ENCODE results near the gene PIP5K1C. TPM values are rescaled to one million over a fixed set of nuclear protein-coding genes. Genes with fewer than 3 reads are reported as not detected.

The PIP5K1C gene
- total RNA-seq, 1 donor from 2014 or later: 8.6 TPM

- Mint-ChIP-seq H3K4me1 (peaks cover 15% of the 10 kb centered on the region), H3K4me3 (peak overlapping the region; percentile 92), H3K36me3 (no peaks in the 10 kb centered on the region), H3K27me3 (ENCODE audit: insufficient read depth, low read depth) (no peaks in the 10 kb centered on the region), H3K9me3 (no peaks in the 10 kb centered on the region), H3K27ac (no peak overlapping the region)
- TF ChIP-seq CTCF (IDR thresholded peaks at IDR 0.05): no peak
- TF ChIP-seq EZH2phosphoT487 (IDR thresholded peaks at IDR 0.05): no peak
- no peak for TF ChIP-seq EZH2 (IDR thresholded peaks at IDR 0.05)
- Histone ChIP-seq H3K4me1 (peaks cover 9% of the 10 kb centered on the region), H3F3A (ENCODE audit: low read depth) (peaks cover 8% of the 10 kb centered on the region), H3K4me2 (peak overlapping the region; percentile 90), H3K27ac (no peak overlapping the region), H3K27me3 (no peaks in the 10 kb centered on the region), H3K9ac (peak overlapping the region; percentile 55), H4K20me1 (ENCODE audit: low read depth) (peaks cover 49% of the 10 kb centered on the region), H3K9me3 (ENCODE audit: low read depth) (no peaks in the 10 kb centered on the region), H2AFZ (replicated peaks) (no peak overlapping the region), H3K4me3 (peak overlapping the region; percentile 86), H3K79me2 (ENCODE audit: low read depth) (peaks cover 49% of the 10 kb centered on the region), H3K36me3 (no peaks in the 10 kb centered on the region)
- no peak for DNase-seq (ENCODE audit: low spot score)
Observed at GRCh38 chr19:3699741-3700241, 477 bp downstream of the PIP5K1C start.

GRCh38 chr19:3698974-3699740, 1.1 kb downstream of the PIP5K1C start:
- H3K27ac Mint-ChIP-seq: peak overlapping the region; percentile 33
- H4K20me1 ChIP-seq (ENCODE audit: low read depth): peaks cover 56% of the 10 kb centered on the region
- H3F3A ChIP-seq (ENCODE audit: low read depth): peaks cover 8% of the 10 kb centered on the region
- H3K27ac ChIP-seq: no peak overlapping the region
- no peaks in the 10 kb centered on the region for H3K9me3 Mint-ChIP-seq
- H3K4me3 Mint-ChIP-seq: peak overlapping the region; percentile 92
- H3K4me2 ChIP-seq: peak overlapping the region; percentile 90
- H3K27me3 Mint-ChIP-seq (ENCODE audit: insufficient read depth, low read depth): no peaks in the 10 kb centered on the region
- H3K9me3 ChIP-seq (ENCODE audit: low read depth): no peaks in the 10 kb centered on the region
- H2AFZ ChIP-seq (replicated peaks): no peak overlapping the region
- no peaks in the 10 kb centered on the region for H3K36me3 Mint-ChIP-seq
- H3K4me1 ChIP-seq: peaks cover 9% of the 10 kb centered on the region
- H3K4me3 ChIP-seq: peak overlapping the region; percentile 86
- H3K36me3 ChIP-seq: no peaks in the 10 kb centered on the region
- peaks cover 17% of the 10 kb centered on the region for H3K4me1 Mint-ChIP-seq
- peak; percentile 39 for DNase-seq (ENCODE audit: low spot score)
- peak overlapping the region; percentile 55 for H3K9ac ChIP-seq
- no peaks in the 10 kb centered on the region for H3K27me3 ChIP-seq
- no peak for TF ChIP-seq EZH2phosphoT487 (IDR thresholded peaks at IDR 0.05)
- no peak for TF ChIP-seq EZH2 (IDR thresholded peaks at IDR 0.05)
- no peak for TF ChIP-seq CTCF (IDR thresholded peaks at IDR 0.05)
- peaks cover 56% of the 10 kb centered on the region for H3K79me2 ChIP-seq (ENCODE audit: low read depth)

GRCh38 chr19:3698386-3698950, 1.8 kb downstream of the PIP5K1C start:
- Histone ChIP-seq H3K4me2 (no peak overlapping the region), H3K9me3 (ENCODE audit: low read depth) (no peaks in the 10 kb centered on the region), H3K9ac (no peak overlapping the region), H3K27ac (no peak overlapping the region), H3K4me3 (no peak overlapping the region), H2AFZ (replicated peaks) (no peak overlapping the region), H3K36me3 (no peaks in the 10 kb centered on the region), H4K20me1 (ENCODE audit: low read depth) (peaks cover 62% of the 10 kb centered on the region), H3K27me3 (no peaks in the 10 kb centered on the region), H3K79me2 (ENCODE audit: low read depth) (peaks cover 60% of the 10 kb centered on the region), H3F3A (ENCODE audit: low read depth) (peaks cover 8% of the 10 kb centered on the region), H3K4me1 (peaks cover 9% of the 10 kb centered on the region)
- TF ChIP-seq EZH2phosphoT487 (IDR thresholded peaks at IDR 0.05) (no peak), EZH2 (IDR thresholded peaks at IDR 0.05) (no peak), CTCF (IDR thresholded peaks at IDR 0.05) (no peak)
- no peak for DNase-seq (ENCODE audit: low spot score)
- H3K36me3 Mint-ChIP-seq: no peaks in the 10 kb centered on the region
- H3K27me3 Mint-ChIP-seq (ENCODE audit: insufficient read depth, low read depth): no peaks in the 10 kb centered on the region
- peak overlapping the region; percentile 74 for H3K4me3 Mint-ChIP-seq
- no peaks in the 10 kb centered on the region for H3K9me3 Mint-ChIP-seq
- peaks cover 17% of the 10 kb centered on the region for H3K4me1 Mint-ChIP-seq
- no peak overlapping the region for H3K27ac Mint-ChIP-seq
